ENCODE data around the gene NOSTRIN.
A peak's percentile ranks its signal among the peaks of the same experiment; 100 is the strongest.
"Not testable (repeated sequence)": the region's sequence is repeated elsewhere in the genome, so short reads cannot be mapped to it uniquely, and the experiment has no call there.

Gene NOSTRIN, protein sequence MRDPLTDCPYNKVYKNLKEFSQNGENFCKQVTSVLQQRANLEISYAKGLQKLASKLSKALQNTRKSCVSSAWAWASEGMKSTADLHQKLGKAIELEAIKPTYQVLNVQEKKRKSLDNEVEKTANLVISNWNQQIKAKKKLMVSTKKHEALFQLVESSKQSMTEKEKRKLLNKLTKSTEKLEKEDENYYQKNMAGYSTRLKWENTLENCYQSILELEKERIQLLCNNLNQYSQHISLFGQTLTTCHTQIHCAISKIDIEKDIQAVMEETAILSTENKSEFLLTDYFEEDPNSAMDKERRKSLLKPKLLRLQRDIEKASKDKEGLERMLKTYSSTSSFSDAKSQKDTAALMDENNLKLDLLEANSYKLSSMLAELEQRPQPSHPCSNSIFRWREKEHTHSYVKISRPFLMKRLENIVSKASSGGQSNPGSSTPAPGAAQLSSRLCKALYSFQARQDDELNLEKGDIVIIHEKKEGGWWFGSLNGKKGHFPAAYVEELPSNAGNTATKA

DNA sequence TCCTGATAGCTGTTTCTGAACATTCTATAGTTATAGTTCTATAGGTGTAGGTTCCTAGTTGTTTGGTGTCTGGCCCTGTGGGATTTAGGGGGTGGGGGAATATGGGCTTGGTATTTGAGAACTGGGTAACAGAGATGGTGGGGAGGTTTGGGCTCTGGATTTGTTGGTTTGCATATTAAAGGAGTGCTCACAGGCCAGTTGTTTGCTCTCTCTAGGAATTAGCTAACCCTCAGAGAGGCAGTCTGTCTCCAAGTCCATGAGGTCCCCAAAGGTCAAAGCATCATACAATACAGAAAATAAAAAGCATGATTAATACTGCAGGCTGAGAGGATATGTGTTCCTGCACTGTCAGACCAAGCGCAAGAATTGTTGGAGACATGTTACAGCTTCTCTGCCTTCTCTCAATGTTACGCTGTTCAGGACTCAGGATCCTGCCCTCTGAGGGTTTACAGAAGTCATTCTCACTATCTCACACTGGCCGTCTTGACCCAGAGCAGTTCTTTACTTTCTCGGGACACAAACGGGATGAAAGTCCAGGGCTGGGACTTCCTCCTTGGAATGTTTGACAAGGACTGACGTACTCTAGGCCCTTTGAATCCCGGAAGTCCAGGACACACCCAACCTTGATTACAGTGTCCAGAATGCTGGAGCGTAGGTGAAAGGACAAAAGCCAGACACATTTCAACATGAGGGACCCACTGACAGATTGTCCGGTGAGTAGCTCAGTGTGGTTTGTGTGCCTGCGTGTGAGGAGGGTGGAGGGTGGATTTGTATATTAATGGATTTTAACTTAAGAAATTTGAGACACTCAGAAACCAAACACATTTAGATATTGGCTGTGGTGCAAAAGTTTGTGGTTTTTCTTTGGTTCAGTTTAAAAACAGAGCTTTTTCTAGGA lies at the start of gene NOSTRIN:
NOSTRIN (plus strand) TSS at position 677 of the 898 bp plus-strand sequence; CDS start at position 687, 10 bp downstream.
- DNase-seq (ENCODE audit: low read depth), result peak; percentile 34

DNA sequence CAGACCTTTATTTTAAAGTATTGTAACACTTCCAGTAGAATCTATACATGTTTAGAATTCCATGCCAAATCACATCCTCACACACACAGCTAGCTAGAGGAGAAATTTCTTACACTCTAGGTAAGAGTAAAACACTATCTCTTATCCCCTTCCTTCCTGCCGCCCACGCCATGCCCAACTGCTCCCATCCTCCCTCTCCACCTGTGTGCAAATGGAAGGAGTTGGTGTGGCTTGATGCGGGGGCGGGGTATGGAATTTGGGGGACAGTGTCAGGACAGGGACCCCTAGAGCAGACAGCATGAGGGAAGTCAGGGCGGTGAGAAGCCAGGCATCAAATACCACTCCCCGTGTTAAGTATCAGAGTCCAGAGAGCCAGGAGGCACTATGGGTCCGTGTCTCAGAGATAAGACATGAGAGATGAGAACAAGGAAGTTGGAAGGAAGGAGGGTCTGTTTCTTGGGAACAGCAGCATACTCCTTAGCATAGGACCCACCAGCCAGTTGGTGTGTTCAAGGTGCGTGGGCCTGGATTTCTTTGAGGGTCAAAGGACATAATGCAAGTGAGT lies 48.6 kb upstream of the NOSTRIN start:
- DNase-seq (ENCODE audit: low read depth), result no peak

DNA sequence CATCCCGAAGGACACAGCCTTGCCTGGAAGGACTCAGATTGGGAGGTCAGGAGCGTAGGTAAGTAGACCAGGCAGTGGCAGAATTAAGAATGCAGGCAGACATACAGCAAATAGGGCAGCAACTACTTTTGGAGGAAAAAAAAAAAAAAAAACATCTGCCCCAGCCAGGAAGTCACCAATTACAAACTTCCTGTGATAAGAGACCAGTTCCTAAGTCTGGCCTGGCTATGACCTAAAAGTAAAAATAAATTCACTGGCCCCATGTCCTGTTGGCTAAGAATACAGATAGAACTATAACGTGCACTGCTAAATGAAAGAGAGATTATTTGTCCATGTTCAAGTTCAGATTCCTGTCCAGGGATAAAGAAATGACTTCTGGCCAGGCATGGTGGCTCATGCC lies 45.2 kb upstream of the NOSTRIN start:
- DNase-seq (ENCODE audit: low read depth), result no peak

DNA sequence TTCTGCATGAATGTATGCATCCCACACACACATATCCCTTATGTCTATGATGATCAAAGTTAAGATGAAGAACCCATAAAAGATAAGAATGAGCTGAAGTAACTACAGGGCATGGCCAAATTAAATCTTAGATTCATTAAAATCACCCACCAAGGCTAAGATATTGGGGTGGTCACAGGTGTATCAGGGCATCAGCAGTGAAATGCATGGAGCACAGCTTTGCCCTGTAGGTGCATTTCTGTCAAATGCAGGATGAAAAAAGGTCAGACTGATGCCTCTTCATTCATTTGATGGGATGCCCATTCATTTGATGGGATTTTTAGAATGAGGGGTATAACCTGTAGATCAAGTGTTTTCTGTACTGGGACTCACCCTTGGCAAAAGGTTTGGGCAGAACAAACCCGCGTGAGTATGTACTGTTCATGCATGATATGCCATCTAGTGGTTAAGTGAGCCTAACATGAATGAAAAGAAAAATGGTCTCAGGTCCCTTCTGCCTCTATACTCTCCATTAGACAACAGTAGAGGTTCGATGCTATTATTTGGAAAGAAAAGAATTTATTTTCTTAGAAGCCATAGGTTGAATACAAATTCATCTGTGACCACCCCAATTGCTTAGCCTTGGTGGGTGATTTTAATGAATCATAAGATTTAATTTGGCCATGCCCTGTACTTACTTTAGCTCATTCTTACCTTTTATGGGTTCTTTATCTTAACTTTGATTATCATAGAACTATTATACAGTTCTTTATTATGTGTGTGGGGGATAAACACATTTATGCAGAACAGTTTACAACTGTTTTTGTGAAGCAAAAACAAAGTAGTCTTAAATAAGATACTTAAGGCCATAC lies 43.2 kb upstream of the NOSTRIN start:
- peak; percentile 62 for DNase-seq (ENCODE audit: low read depth)

DNA sequence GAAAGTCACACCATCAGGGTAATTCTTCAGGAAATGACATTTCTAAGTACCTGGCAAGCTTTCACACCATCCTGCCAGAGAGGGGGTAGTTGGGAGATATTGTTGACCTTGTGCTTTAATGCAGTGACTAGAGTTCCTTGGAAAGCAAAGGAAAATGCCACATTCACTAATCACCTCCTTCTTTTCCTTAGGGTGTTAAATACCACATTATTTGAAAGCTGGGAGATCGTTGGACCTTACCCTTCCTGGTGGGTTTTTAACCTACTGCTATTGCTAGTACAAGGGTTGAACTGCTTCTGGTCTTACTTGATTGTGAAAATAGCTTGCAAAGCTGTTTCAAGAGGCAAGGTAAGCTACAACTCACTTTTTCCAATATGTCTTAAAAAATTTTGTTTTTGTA lies 37.0 kb upstream of the NOSTRIN start:
- DNase-seq (ENCODE audit: low read depth), result peak; percentile 1

DNA sequence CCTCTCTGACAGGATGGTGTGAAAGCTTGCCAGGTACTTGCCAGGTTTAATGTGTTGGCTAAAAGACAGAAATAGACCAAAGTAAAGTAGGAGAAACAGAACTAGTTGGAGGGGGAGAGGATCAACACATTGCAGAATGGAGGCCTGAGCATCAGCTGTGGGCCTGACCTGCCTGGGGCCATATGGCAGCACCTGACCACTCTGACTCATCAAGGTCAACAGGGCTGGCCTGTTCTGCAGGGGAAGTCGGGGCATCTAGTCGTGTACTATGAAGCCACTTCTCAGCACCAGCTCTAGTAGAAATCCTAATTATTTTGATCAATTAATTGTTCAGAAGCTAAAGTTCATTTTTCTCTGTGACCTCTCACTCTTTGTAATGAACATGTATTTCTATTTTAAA lies 35.8 kb upstream of the NOSTRIN start:
- peak; percentile 8 for DNase-seq (ENCODE audit: low read depth)

DNA sequence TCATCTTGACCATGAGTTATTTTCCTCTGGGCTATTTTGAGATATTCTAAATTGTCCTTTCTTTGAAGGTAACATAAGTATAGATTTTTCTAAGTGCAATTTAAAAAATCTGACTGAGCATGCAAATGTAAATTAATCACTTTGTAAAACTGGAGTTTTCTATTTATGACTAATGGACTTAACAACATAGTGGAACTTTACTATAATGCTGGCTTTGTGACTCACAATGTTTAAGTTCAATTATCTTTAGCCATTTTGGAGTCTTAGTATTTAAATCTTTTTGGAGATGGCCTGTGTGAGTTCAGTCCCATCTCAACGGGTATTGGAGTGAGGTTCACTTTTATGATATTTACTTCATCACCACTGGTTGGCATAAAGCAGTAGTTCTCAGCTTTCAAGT lies 35.2 kb upstream of the NOSTRIN start:
- peak; percentile 13 for DNase-seq (ENCODE audit: low read depth)

DNA sequence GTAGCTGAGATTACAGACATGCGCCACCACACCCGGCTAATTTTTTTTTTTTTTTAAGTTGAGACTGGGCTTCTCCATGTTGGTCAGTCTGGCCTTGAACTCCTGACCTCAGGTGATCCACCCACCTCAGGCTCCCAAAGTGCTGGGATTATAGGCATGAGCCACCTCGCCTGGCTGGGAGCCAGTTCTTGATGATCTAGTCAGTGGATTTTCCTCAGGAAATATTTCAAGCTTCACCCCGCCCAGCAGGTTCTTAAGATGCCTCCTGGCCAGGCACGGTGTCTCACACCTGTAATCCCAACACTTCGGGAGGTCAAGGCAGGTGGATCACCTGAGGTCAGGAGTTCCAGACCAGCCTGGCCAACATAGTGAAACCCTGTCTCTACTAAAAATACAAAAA lies 34.1 kb upstream of the NOSTRIN start:
- DNase-seq (ENCODE audit: low read depth), result not testable (repeated sequence)

DNA sequence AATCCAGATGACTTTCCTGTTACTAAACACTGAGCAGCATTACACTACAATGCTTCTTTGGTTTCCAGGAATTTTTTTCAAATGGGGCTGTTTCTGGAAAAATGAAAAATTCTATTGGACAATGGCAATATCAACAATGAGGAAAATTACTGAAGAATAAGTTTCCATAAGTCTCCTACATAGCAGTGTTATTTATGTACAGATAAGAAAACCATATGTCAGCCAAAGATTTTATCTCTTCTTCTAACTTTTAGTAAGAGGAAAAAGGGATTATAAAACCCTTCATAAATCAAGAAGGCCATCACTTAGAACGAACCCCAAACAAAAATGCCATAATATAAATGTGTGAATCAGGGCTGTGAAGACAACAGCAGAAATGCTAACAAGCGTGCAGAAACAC lies 31.6 kb upstream of the NOSTRIN start:
- peak; percentile 1 for DNase-seq (ENCODE audit: low read depth)

DNA sequence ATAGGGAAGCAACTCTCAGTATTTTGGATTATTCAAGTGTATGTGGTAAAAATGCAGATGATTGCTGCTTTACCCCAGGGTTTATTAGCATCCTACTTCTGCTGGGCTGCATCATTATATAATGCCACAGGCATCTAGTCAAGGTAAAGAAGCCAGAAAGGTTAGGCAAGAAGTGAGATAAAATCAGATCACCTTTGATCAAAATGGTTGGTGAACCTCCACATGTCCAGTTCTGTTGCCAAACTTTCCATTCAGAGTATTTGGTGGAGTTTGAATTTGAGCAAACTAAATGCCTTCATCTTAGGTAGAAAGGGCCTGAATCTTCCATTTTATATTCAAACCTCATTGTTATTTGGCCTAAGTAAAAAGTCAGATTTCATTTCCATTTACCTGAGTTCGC lies 29.7 kb upstream of the NOSTRIN start:
- DNase-seq (ENCODE audit: low read depth), result no peak

DNA sequence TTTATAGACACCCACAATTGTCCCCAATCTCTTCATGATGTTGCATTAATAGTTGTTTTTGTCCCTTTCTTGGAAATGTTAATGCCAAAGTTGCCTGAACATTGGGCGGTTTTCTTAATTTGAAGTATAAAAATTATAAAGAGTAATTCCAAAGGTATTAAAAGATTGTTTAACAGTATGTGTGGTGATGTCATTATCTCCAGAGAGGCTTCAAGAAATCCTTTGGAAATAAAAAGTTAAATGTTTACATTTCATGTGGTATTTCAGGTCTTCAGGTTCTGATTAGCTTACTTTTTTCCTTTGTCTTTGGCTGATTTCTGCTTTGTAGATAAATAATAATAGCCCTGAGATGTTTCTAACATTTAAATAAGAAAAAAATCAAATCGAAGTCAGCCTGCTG lies 29.3 kb upstream of the NOSTRIN start:
- DNase-seq (ENCODE audit: low read depth), result no peak

DNA sequence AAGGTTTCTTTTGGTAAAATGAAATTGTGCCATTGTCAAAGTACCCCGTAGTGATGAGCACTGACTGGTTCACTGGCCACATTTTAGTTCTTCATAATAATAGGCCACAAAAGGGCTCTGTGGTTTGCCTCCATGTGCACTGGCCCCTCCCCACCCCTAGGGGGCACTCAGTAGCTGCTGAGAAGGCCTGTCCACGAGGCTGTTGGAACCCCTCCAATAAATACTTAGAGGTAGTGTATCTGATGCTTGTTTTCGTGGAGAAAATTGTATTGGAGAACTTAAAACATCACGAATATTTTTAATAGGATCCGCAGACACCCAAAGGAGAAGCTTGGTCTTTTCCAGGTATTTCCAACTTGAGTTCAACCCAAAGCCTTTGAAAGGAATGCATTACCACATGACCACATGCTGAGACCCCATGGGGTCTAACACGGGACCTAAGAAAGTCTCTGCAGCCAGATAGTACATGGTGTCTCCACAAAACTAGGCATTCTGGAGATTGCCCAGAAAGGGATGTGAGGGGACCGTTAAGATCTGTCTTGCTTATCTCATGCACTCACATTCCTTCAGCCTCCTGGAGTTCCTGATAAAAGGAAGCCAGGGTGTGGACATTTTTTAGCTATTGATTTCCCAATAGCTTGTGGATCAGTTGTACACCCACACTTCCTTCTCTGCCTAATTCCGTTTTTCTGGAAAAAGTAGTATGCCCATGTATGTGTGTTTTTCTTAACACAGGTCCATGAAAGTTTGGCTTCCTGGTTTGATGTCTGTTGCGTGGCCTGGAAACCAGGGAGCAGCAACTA lies 28.5 kb upstream of the NOSTRIN start:
- peak; percentile 79 for DNase-seq (ENCODE audit: low read depth)

DNA sequence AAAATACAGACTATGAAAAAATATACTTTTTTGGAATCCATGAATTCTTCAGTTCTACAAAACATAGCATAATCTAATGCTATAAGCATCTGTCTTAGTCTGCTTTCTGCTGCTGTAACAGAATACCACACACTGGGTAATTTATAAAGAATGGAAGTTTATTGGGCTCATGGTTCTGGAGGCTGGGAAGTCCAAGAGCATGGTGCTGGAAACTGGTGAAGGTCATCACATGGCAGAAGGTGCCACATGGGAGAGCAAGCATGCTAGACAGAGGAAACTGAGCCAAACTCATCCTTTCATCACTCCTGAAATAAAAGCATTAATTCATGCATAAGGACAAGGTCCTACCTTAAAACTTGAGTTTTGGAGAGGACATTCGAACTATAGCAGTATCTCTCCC lies 26.6 kb upstream of the NOSTRIN start:
- DNase-seq (ENCODE audit: low read depth), result no peak

DNA sequence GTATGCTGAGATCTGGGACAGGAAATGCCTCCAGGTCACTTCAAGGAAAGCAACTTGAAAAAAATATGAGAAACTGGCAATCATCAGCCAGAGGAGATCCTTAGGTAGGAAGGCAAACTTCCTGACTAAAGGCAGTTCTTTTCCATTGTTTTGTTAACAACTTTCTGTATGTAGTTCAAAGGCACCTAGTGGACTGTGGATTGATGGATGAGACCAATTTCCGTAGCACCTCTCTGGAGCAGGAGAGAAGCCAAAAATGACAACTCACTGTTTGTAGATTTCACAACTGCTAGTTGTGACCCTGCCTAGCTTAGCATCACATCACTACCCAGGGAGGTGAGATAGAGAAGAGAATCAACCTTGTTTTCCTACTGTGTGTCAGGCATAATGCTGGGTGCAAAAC lies 21.8 kb upstream of the NOSTRIN start:
- DNase-seq (ENCODE audit: low read depth), result peak; percentile 31

DNA sequence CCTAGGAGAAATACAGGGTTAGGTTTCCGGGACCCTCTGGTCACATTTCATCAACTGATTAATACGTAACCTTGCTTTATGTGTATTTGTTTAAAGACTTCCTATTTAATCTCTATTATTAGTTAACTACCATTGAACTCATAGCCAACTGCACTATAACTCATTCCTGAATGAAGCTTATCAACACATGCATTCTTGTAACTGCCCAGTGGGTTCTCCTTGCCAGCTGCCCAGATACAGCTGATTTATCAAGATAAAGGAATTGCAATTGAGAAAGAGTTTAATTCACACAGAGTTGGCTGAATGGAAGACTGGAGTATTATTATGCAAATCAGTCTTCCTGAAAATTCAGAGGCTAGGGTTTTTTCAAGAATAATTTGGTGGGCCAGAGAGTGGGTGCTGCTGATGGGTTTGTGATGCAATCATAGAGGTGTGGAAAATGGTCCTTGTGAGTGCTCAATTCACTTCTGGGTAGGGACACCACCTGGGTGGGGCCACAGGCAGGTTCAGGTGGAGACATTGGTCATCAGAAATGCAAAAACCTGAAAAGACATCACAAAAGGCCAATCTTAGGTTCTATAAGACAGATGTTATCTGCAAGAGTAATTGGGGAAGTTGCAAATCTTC lies 21.1 kb upstream of the NOSTRIN start:
- no peak for DNase-seq (ENCODE audit: low read depth)

DNA sequence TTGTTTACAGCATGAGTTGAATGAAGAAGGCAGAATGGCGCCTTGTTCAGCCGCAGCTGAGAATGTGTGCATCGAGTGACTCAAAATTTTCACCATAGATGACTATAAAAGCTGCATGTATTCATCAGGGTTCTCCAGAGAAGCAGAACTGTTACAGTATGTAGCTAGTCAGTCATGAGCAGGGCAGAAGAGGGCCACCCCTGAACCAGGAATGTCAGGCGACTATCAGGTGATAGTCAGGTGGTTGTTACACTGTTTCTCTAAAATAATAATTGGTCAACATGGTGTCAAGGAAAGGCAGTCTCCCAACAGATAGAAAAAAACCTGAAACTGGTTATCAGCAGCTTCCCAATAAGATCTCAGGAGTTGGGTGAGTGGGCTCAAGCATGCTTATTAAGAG lies 20.2 kb upstream of the NOSTRIN start:
- no peak for DNase-seq (ENCODE audit: low read depth)

DNA sequence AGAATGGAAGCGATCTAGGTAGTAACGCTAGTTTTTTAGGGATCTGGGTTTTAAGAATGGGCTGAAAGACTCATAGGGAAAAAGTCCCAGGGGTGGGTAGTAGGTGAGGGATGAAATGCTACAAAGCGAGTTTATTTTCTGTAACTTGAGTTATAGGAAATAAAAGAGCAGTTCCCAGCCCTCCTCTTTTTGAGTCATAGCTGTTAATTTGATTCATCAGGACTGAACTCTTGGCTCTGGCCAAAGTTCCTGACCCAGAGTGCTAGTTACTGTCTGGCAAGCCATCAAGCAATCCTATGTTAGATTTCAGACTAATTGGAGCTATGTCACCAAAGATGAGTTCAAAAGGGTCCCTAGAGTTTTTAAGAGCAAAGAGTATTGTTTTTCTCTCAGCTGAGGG lies 17.4 kb upstream of the NOSTRIN start:
- no peak for DNase-seq (ENCODE audit: low read depth)

DNA sequence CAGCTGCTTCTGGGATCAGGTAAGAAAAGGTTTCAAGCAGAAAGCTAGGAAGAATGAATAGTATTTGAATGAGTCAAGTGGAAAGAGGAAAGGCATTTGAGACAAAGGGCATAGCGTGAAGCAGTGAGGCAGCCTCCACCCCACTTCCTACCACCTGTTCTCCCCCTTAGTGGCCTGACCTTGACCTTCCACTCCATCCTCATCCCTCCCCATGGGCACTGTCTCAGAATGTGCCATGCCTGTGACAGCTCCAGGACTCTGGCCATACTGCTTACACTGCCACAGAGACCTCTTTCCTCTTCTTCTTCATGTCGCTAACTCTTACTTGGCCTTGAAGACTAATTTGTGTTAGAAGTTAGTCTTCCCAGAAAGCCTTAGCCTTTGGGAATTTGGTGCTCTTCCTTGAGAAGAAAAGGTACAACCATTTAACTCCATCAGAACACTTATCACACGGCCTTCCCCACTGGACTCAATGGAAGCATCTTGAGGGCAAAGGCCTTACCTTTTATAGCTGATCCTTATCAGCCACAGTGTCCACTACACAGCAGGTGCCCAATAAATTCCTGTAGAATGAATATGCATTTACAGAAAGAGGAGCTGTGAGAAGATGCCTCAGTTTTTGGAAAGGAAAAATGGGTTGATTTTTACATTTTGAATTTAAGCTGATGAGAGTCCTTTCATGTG lies 15.2 kb upstream of the NOSTRIN start:
- no peak for DNase-seq (ENCODE audit: low read depth)

DNA sequence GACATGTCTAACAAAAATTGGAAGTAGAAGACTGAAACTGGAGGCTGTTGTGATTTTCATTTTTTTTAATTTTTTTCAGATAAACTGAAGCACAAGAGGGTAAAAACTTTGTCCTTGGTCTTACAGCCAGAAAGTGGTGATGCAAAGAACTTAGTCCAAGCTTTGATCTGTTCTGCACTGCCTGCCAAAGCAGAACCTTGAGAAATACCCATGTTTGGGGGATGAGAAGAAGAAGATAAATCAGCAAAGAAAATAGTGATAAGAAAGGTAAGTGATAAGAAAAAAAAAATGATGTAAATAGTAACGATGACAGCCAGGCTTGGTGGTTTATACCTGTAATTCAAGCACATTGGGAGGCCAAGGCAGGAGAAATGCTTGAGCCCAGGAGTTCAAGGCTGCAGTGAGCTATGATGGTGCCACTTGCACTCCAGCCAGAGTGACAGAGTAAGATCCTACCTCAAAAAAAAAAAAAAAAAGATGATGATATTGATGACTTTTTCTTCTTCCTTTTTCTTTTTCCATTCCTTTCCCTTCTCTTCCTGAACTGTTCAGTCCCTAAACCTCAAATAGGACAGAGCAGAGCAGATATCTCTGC lies 14.6 kb upstream of the NOSTRIN start:
- no peak for DNase-seq (ENCODE audit: low read depth)
